ENCODE data around the gene STK33.

DNA sequence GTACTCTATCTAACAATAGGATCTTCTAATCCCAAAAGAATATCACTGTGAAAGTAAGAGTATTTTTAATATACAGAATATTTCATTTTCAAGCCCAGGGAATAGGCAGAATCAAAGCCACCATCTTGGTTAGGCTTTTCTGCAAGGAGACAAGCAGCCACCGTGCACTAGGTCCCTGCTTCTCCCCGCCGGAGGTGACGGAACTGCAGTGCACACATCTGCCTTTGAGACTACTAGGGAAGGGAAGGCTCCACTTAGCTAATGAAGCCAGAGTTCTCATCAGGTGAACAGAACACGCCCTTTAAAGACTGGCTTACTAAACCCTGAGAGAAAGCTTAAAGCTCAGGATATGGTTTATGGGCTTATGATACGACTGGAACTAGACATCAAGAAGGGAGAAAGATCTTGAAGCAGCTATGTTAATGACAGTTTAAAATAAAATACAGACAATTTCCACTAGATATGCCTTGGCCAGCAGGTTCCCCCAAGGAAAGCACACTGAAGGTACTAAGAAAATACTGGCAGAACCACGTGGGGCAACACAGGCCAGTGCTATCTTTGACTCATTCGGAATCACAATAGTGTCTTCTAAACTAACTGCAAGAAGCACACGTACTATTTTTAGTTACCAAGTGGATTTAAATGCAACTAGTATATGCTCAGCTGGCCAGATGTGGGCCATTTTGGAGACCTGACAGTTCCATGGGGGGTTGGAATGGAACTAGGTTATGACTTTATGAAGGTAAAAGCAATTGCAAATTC, 203.0 kb downstream of the STK33 start:
- no peak for TF ChIP-seq POLR2AphosphoS5 (IDR thresholded peaks at IDR 0.05)
- TF ChIP-seq, protein P1, sequence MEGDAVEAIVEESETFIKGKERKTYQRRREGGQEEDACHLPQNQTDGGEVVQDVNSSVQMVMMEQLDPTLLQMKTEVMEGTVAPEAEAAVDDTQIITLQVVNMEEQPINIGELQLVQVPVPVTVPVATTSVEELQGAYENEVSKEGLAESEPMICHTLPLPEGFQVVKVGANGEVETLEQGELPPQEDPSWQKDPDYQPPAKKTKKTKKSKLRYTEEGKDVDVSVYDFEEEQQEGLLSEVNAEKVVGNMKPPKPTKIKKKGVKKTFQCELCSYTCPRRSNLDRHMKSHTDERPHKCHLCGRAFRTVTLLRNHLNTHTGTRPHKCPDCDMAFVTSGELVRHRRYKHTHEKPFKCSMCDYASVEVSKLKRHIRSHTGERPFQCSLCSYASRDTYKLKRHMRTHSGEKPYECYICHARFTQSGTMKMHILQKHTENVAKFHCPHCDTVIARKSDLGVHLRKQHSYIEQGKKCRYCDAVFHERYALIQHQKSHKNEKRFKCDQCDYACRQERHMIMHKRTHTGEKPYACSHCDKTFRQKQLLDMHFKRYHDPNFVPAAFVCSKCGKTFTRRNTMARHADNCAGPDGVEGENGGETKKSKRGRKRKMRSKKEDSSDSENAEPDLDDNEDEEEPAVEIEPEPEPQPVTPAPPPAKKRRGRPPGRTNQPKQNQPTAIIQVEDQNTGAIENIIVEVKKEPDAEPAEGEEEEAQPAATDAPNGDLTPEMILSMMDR (IDR thresholded peaks at IDR 0.05): no peak
- TF ChIP-seq POLR2A (IDR thresholded peaks at IDR 0.05): no peak

Measured in prostate gland (tissue), 2 donors.